Lung (tissue), 12 donors: ENCODE measurements around the gene NFATC2. TPM values are rescaled to one million over a fixed set of nuclear protein-coding genes. Genes with fewer than 3 reads are reported as not detected.
"Not testable (repeated sequence)": the region's sequence is repeated elsewhere in the genome, so short reads cannot be mapped to it uniquely, and the experiment has no call there.

Experiments
- ATAC-seq: fragments of 200-7000 bp; cut with Tn5 transposase; one replicate; pipeline ENCODE4 v1.9.1; 2020; ENCODE audit warnings: moderate number of reproducible peaks; ENCODE audit not compliant: insufficient read depth, low FRiP score
- DNase-seq, 3 donors: peaks; one replicate each; pipeline ENCODE4 v3.0.0-alpha.2; 2013 to 2017
- H3K27ac ChIP-seq, 2 donors: one replicate each; pipeline ENCODE4 v1.5.1; 2013; ENCODE audit warnings: mild to moderate bottlenecking in 2 of 2, moderate library complexity in 2 of 2, control low read depth in 1 of 2, inconsistent platforms in 1 of 2, low read depth in 1 of 2, low read length in 1 of 2
- H3K27me3 ChIP-seq, 3 donors: one replicate each; pipeline ENCODE4 v1.5.1; 2013; ENCODE audit warnings: low read length in 2 of 3; ENCODE audit not compliant: control insufficient read depth in 3 of 3, insufficient read depth in 3 of 3
- H3K36me3 ChIP-seq, 4 donors: one replicate each; pipeline ENCODE4 v1.5.1; 2013; ENCODE audit warnings: low read length in 4 of 4, mild to moderate bottlenecking in 1 of 4, moderate library complexity in 1 of 4; ENCODE audit not compliant: control insufficient read depth in 4 of 4, insufficient read depth in 4 of 4
- H3K4me1 ChIP-seq, 5 donors: one replicate each; pipeline ENCODE4 v1.5.1; 2013; ENCODE audit warnings: low read length in 5 of 5, mild to moderate bottlenecking in 2 of 5, moderate library complexity in 1 of 5; ENCODE audit not compliant: control insufficient read depth in 5 of 5, insufficient read depth in 5 of 5
- H3K4me3 ChIP-seq: one replicate; pipeline ENCODE4 v1.5.1; 2013; ENCODE audit warnings: mild to moderate bottlenecking, control low read depth, moderate library complexity
- H3K9ac ChIP-seq, 2 donors: one replicate each; pipeline ENCODE4 v1.5.1; 2013; ENCODE audit warnings: low read length in 2 of 2, control low read depth in 1 of 2; ENCODE audit not compliant: insufficient read depth in 1 of 2
- H3K9me3 ChIP-seq, 4 donors: one replicate each; pipeline ENCODE4 v1.5.1; 2013; ENCODE audit warnings: low read length in 3 of 4, mild to moderate bottlenecking in 1 of 4, moderate library complexity in 1 of 4; ENCODE audit not compliant: control insufficient read depth in 4 of 4, insufficient read depth in 3 of 4
- CTCF ChIP-seq: IDR thresholded peaks from 2 replicates; pipeline ENCODE4 v1.5.1; 2012; ENCODE audit warnings: mild to moderate bottlenecking; ENCODE audit errors: control extremely low read depth, extremely low read depth
- WGBS, 2 donors: extraction: QIAGEN DNeasy Blood & Tissue Kit; methylation state at CpG; one replicate each; pipeline ENCODE4 v1.1.7; 2013; 5-methylcytosine and 5-hydroxymethylcytosine counted together
- polyA plus RNA-seq, 2 donors: library from polyadenylated mRNA; stranded (reverse); fragments of 200-250 nt; gene quantifications; one replicate each; pipeline ENCODE4 v1.2.1, GENCODE V29; 2013
- total RNA-seq, 2 donors: library from RNA; depleted of rRNA in 1 of 2; stranded (reverse); fragments of >200 nt in 1 of 2; gene quantifications; one replicate each; pipeline ENCODE4 v1.2.1, GENCODE V29; 2014 to 2021
- donor health status: control.
- donor health status: control.
- donor health status: Bipolar disorder and iron deficiency.
- donor health status: healthy.
- donor health status: DM: yes; HTN: yes; CAD: no.

NFATC2 gene
- total and polyA plus RNA-seq, 4 donors: 1.3 to 8.7 (median 4.7) TPM

GRCh38 chr20:51570739-51571459 lies 28.4 kb upstream of the NFATC2 start:
- peak; percentile 80 to 89 (median 84) for DNase-seq
- H3K27me3 ChIP-seq: no peaks in the 10 kb centered on the region
- H3K36me3 ChIP-seq: no peaks in the 10 kb centered on the region
- H3K9me3 ChIP-seq: peaks cover 0 to 10% (median 3%) of the 10 kb centered on the region in 4 donors
- no peak overlapping the region for H3K27ac ChIP-seq
- TF ChIP-seq CTCF: no peak
- no peak overlapping the region for H3K9ac ChIP-seq
- no peak for ATAC-seq
- 58 to 65% methylated on average over 16 of the region's 16 CpGs for WGBS, 2 donors
- no peak overlapping the region for H3K4me3 ChIP-seq
- no peaks in the 10 kb centered on the region for H3K4me1 ChIP-seq

GRCh38 chr20:51569815-51570738 lies 27.6 kb upstream of the NFATC2 start:
- no peak for ATAC-seq
- H3K9ac ChIP-seq: no peak overlapping the region
- H3K27me3 ChIP-seq: no peaks in the 10 kb centered on the region
- no peaks in the 10 kb centered on the region for H3K4me1 ChIP-seq
- TF ChIP-seq CTCF: no peak
- no peak overlapping the region for H3K4me3 ChIP-seq
- peaks cover 0 to 10% (median 3%) of the 10 kb centered on the region in 4 donors for H3K9me3 ChIP-seq
- DNase-seq: no peak
- H3K27ac ChIP-seq: no peak overlapping the region
- 80 to 86% methylated on average over 25 of the region's 25 CpGs for WGBS, 2 donors
- no peaks in the 10 kb centered on the region for H3K36me3 ChIP-seq

- H3K36me3 ChIP-seq, H3K9ac ChIP-seq, H3K27me3 ChIP-seq, H3K9me3 ChIP-seq, H3K4me3 ChIP-seq, H3K4me1 ChIP-seq, H3K27ac ChIP-seq, ATAC-seq, DNase-seq: not testable (repeated sequence)
- WGBS, 2 donors: 78 to 84% methylated on average over 3 of the region's 3 CpGs
Observed at GRCh38 chr20:51568533-51568932, 26.0 kb upstream of the NFATC2 start.

GRCh38 chr20:51567622-51568021 lies 25.1 kb upstream of the NFATC2 start:
- Histone ChIP-seq H3K9ac (no peak overlapping the region), H3K9me3 (peaks cover 0 to 3% (median 0%) of the 10 kb centered on the region in 4 donors), H3K27me3 (no peaks in the 10 kb centered on the region), H3K4me3 (no peak overlapping the region), H3K4me1 (peaks cover 0 to 13% (median 8%) of the 10 kb centered on the region in 5 donors), H3K27ac (no peak overlapping the region), H3K36me3 (no peaks in the 10 kb centered on the region)
- TF ChIP-seq CTCF: no peak
- ATAC-seq (no peak), DNase-seq (no peak)
- WGBS, 2 donors: 84 to 90% methylated on average over 5 of the region's 5 CpGs
